Peyer's patch (tissue), 4 donors: ENCODE results near the gene ARMC9. TPM values are rescaled to one million over a fixed set of nuclear protein-coding genes. Genes with fewer than 3 reads are reported as not detected.
A peak's percentile ranks its signal among the peaks of the same experiment; 100 is the strongest.
"Not testable (repeated sequence)": the region's sequence is repeated elsewhere in the genome, so short reads cannot be mapped to it uniquely, and the experiment has no call there.

ENCODE experiments used
- DNase-seq, 3 donors: peaks; one replicate each; pipeline ENCODE4 v3.0.0-alpha.2; 2017 to 2019
- H3K27ac ChIP-seq, 4 donors: fragments of 200-600 bp; sonication (generic); one replicate each; pipeline ENCODE4 v1.5.1; 2016 to 2019
- H3K27me3 ChIP-seq, 2 donors: fragments of 200-600 bp; sonication (generic); one replicate each; pipeline ENCODE4 v1.5.1; 2019
- H3K36me3 ChIP-seq, 3 donors: fragments of 200-600 bp; sonication (generic); one replicate each; pipeline ENCODE4 v1.5.1; 2016 to 2019
- H3K4me1 ChIP-seq, 4 donors: fragments of 200-600 bp; sonication (generic); one replicate each; pipeline ENCODE4 v1.5.1; 2016 to 2019
- H3K4me3 ChIP-seq, 4 donors: fragments of 200-600 bp; sonication (generic); 1 replicate in 3 of 4; 2 replicates in 1 of 4; pipeline ENCODE4 v1.5.1; 2016 to 2019; ENCODE audit warnings: mild to moderate bottlenecking in 1 of 4
- H3K9me3 ChIP-seq, 4 donors: fragments of 200-600 bp; sonication (generic); one replicate each; pipeline ENCODE4 v1.5.1; 2016 to 2019; ENCODE audit warnings: mild to moderate bottlenecking in 1 of 4
- POLR2A ChIP-seq, 2 donors: fragments of 450-650 bp; IDR thresholded peaks; one replicate each; pipeline ENCODE4 v1.5.1; 2017; ENCODE audit warnings: antibody characterized with exemption in 2 of 2, mild to moderate bottlenecking in 2 of 2, moderate library complexity in 2 of 2
- total RNA-seq, 4 donors: library from RNA; depleted of rRNA; stranded (reverse); fragments of >200 nt; gene quantifications; one replicate each; pipeline ENCODE4 v1.1.0, GENCODE V29; 2016
- TF ChIP-seq, protein P1 (sequence below), 6 experiments: fragments of 450-650 bp in 4 of 6; fragments of 200-600 bp in 2 of 6; sonication (generic) in 1 of 6; IDR thresholded peaks; one replicate each; pipeline ENCODE4 v1.5.1; 2017 to 2019; ENCODE audit warnings: antibody characterized with exemption in 6 of 6, mild to moderate bottlenecking in 3 of 6, moderate library complexity in 1 of 6

ARMC9 gene
- total RNA-seq, 4 donors from 2014 or later = 3.3 to 15.7 (median 10.5) TPM

GRCh38 chr2:231403421-231404182 lies 205.2 kb downstream of the ARMC9 start:
- peak overlapping the region in 1 of 4 donors; percentile 0 for H3K27ac ChIP-seq
- TF ChIP-seq, protein P1, sequence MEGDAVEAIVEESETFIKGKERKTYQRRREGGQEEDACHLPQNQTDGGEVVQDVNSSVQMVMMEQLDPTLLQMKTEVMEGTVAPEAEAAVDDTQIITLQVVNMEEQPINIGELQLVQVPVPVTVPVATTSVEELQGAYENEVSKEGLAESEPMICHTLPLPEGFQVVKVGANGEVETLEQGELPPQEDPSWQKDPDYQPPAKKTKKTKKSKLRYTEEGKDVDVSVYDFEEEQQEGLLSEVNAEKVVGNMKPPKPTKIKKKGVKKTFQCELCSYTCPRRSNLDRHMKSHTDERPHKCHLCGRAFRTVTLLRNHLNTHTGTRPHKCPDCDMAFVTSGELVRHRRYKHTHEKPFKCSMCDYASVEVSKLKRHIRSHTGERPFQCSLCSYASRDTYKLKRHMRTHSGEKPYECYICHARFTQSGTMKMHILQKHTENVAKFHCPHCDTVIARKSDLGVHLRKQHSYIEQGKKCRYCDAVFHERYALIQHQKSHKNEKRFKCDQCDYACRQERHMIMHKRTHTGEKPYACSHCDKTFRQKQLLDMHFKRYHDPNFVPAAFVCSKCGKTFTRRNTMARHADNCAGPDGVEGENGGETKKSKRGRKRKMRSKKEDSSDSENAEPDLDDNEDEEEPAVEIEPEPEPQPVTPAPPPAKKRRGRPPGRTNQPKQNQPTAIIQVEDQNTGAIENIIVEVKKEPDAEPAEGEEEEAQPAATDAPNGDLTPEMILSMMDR (IDR thresholded peaks at IDR 0.05) = peak in 1 of 6 experiments; percentile 12
- not testable (repeated sequence) for H3K27me3 ChIP-seq, H3K9me3 ChIP-seq, H3K4me3 ChIP-seq
- H3K4me1 ChIP-seq = peaks cover 0 to 32% (median 0%) of the 10 kb centered on the region in 4 donors
- peak in 1 of 3 donors; percentile 27 for DNase-seq
- peaks cover 0 to 16% (median 0%) of the 10 kb centered on the region in 3 donors for H3K36me3 ChIP-seq

- not testable (repeated sequence) for H3K9me3 ChIP-seq, H3K27ac ChIP-seq
Measured at GRCh38 chr2:231404183-231404578, 205.8 kb downstream of the ARMC9 start.

GRCh38 chr2:231405601-231406367 lies 207.4 kb downstream of the ARMC9 start:
- not testable (repeated sequence) for H3K27me3 ChIP-seq, H3K9me3 ChIP-seq, H3K36me3 ChIP-seq, H3K4me3 ChIP-seq
- Histone ChIP-seq H3K27ac (peak overlapping the region in 1 of 4 donors; percentile 23), H3K4me1 (peaks cover 0 to 16% (median 0%) of the 10 kb centered on the region in 4 donors)
- peak in 1 of 3 donors; percentile 42 for DNase-seq
- TF ChIP-seq, protein P1 (IDR thresholded peaks at IDR 0.05) = peak; percentile 19 to 78 (median 61)

More at GRCh38 chr2:231404183-231404578, 205.8 kb downstream of the ARMC9 start:
- not testable (repeated sequence) for H3K4me3 ChIP-seq, H3K27me3 ChIP-seq, DNase-seq
- Histone ChIP-seq H3K4me1 (peaks cover 0 to 27% (median 0%) of the 10 kb centered on the region in 4 donors), H3K36me3 (peaks cover 0 to 10% (median 0%) of the 10 kb centered on the region in 3 donors)

DNA sequence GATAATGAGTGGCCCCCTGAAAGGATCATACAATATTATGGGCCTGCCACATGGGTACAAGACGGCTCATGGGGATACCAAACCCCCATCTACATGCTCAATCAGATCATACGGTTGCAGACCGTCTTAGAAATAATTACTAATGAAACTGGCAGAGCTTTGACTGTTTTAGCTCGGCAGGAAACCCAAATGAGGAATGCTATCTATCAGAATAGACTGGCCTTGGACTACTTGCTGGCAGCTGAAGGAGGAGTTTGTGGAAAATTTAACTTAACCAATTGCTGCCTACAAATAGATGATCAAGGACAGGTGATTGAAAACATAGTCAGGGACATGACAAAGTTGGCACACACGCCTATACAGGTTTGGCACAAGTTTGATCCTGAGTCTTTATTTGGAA lies 209.3 kb downstream of the ARMC9 start:
- not testable (repeated sequence) for H3K27me3 ChIP-seq, H3K9me3 ChIP-seq, H3K27ac ChIP-seq, H3K36me3 ChIP-seq, DNase-seq, H3K4me3 ChIP-seq
- H3K4me1 ChIP-seq = peaks cover 0 to 19% (median 5%) of the 10 kb centered on the region in 4 donors

- not testable (repeated sequence) for H3K9me3 ChIP-seq, H3K4me3 ChIP-seq, H3K36me3 ChIP-seq, DNase-seq, H3K27me3 ChIP-seq, H3K27ac ChIP-seq
- H3K4me1 ChIP-seq = peaks cover 0 to 21% (median 5%) of the 10 kb centered on the region in 4 donors
Measured at GRCh38 chr2:231408304-231408703, 209.9 kb downstream of the ARMC9 start.

GRCh38 chr2:231409776-231410175 lies 211.3 kb downstream of the ARMC9 start:
- no peaks in the 10 kb centered on the region for H3K9me3 ChIP-seq
- no peak overlapping the region for H3K4me3 ChIP-seq
- peak in 2 of 3 donors; percentile 79 to 83 for DNase-seq
- H3K27me3 ChIP-seq = no peaks in the 10 kb centered on the region
- H3K4me1 ChIP-seq = peaks cover 0 to 21% (median 5%) of the 10 kb centered on the region in 4 donors
- H3K36me3 ChIP-seq = no peaks in the 10 kb centered on the region
- peak overlapping the region in 3 of 4 donors; percentile 47 to 91 (median 89) for H3K27ac ChIP-seq
- TF ChIP-seq POLR2A (IDR thresholded peaks at IDR 0.05) = no peak
- TF ChIP-seq, protein P1 (IDR thresholded peaks at IDR 0.05) = no peak
